ENCODE data around the gene POLDIP3.

The POLDIP3 gene

GRCh38 chr22:42645938-42646568, 31.4 kb upstream of the POLDIP3 start:
- no peak for TF ChIP-seq CTCF (IDR thresholded peaks at IDR 0.05; ENCODE audit: control insufficient read depth, insufficient read depth, low read depth, low read length, missing control alignments)
- H3K4me3 ChIP-seq (ENCODE audit: control insufficient read depth, low read depth, low read length) = no peak overlapping the region
- DNase-seq (ENCODE audit: low read depth) = no peak

- H3K4me3 ChIP-seq (ENCODE audit: control insufficient read depth, low read depth, low read length) = no peak overlapping the region
- no peak for DNase-seq (ENCODE audit: low read depth)
- no peak for TF ChIP-seq CTCF (IDR thresholded peaks at IDR 0.05; ENCODE audit: control insufficient read depth, insufficient read depth, low read depth, low read length, missing control alignments)
These were observed 30.8 kb upstream of the POLDIP3 start for GRCh38 chr22:42645341-42645937.

- TF ChIP-seq CTCF (IDR thresholded peaks at IDR 0.05; ENCODE audit: control insufficient read depth, insufficient read depth, low read depth, low read length, missing control alignments) = no peak
- DNase-seq (ENCODE audit: low read depth) = no peak
- no peak overlapping the region for H3K4me3 ChIP-seq (ENCODE audit: control insufficient read depth, low read depth, low read length)
These were observed 30.0 kb upstream of the POLDIP3 start for GRCh38 chr22:42644422-42645340.

GRCh38 chr22:42643634-42644421, 29.1 kb upstream of the POLDIP3 start:
- H3K4me3 ChIP-seq (ENCODE audit: control insufficient read depth, low read depth, low read length) = no peak overlapping the region
- TF ChIP-seq CTCF (IDR thresholded peaks at IDR 0.05; ENCODE audit: control insufficient read depth, insufficient read depth, low read depth, low read length, missing control alignments) = no peak
- no peak for DNase-seq (ENCODE audit: low read depth)

GRCh38 chr22:42642806-42643633, 28.3 kb upstream of the POLDIP3 start:
- TF ChIP-seq CTCF (IDR thresholded peaks at IDR 0.05; ENCODE audit: control insufficient read depth, insufficient read depth, low read depth, low read length, missing control alignments) = no peak
- H3K4me3 ChIP-seq (ENCODE audit: control insufficient read depth, low read depth, low read length) = no peak overlapping the region
- no peak for DNase-seq (ENCODE audit: low read depth)

All from AG09309 (cell line).